K562 (cell line): Measurements from ENCODE around the gene SPEF1. TPM values are rescaled to one million over a fixed set of nuclear protein-coding genes. Genes with fewer than 3 reads are reported as not detected.

Experiments used
- BMI1 ChIP-seq: fragments of 150-350 bp; IDR thresholded peaks from 2 replicates; pipeline ENCODE4 v1.6.1; 2014; ENCODE audit warnings: low read length
- CREB3L1 ChIP-seq: fragments of 450-650 bp; IDR thresholded peaks from 2 replicates; pipeline ENCODE4 v1.6.1; 2014; ENCODE audit warnings: low read depth, mild to moderate bottlenecking, moderate library complexity, borderline replicate concordance
- E2F8 ChIP-seq: fragments of 450-650 bp; IDR thresholded peaks from 2 replicates; pipeline ENCODE4 v1.7.1; 2018; ENCODE audit warnings: mild to moderate bottlenecking, low read depth; ENCODE audit not compliant: partially characterized antibody
- ELF4 ChIP-seq: fragments of 450-650 bp; formaldehyde crosslinking; IDR thresholded peaks from 2 replicates; pipeline ENCODE4 v1.4.0; 2022; ENCODE audit warnings: missing genetic modification characterization
- HDAC8 ChIP-seq: fragments of 450-650 bp; IDR thresholded peaks from 2 replicates; pipeline ENCODE4 v1.6.1; 2016; ENCODE audit warnings: mild to moderate bottlenecking, missing genetic modification characterization, moderate library complexity, missing compliant biosample characterization
- MAZ ChIP-seq, 2 experiments: fragments of 450-650 bp in 1 of 2; sonication (generic) in 1 of 2; formaldehyde crosslinking; IDR thresholded peaks in 1 of 2; conservative IDR thresholded peaks in 1 of 2; 2 replicates each; pipeline versions ENCODE4 v1.4.0 to v1.5.0; 2020; ENCODE audit warnings: mild to moderate bottlenecking in 1 of 2, missing genetic modification reagents in 1 of 2
- NCOR1 ChIP-seq: fragments of 450-650 bp; IDR thresholded peaks from 2 replicates; pipeline ENCODE4 v1.6.1; 2016; ENCODE audit warnings: mild to moderate bottlenecking, moderate library complexity
- POU5F1 ChIP-seq: fragments of 150-350 bp; IDR thresholded peaks from 2 replicates; pipeline ENCODE4 v1.6.1; 2014; ENCODE audit warnings: borderline replicate concordance, low read length, low read depth, mild to moderate bottlenecking; ENCODE audit not compliant: partially characterized antibody
- RAD21 ChIP-seq, 2 experiments: fragments of 250-450 bp in 1 of 2; fragments of 450-650 bp in 1 of 2; sonication (Bioruptor Pico) in 1 of 2; formaldehyde crosslinking in 1 of 2; IDR thresholded peaks in 1 of 2; conservative IDR thresholded peaks in 1 of 2; 2 replicates each; pipeline versions ENCODE4 v1.4.0 to v1.8.0; 2020 to 2022; ENCODE audit warnings: mild to moderate bottlenecking in 2 of 2, moderate library complexity in 1 of 2
- RBM22 ChIP-seq: fragments of 200-400 bp; formaldehyde crosslinking; IDR thresholded peaks from 2 replicates; pipeline ENCODE4 v1.6.1; 2018; ENCODE audit warnings: low read length, low read depth; ENCODE audit not compliant: poor library complexity, severe bottlenecking
- RBM34 ChIP-seq: fragments of 200-400 bp; formaldehyde crosslinking; IDR thresholded peaks from 2 replicates; pipeline ENCODE4 v1.6.1; 2018; ENCODE audit warnings: low read length, borderline replicate concordance; ENCODE audit not compliant: insufficient read depth
- SREBF1 ChIP-seq: fragments of 150-350 bp; IDR thresholded peaks from 2 replicates; pipeline ENCODE4 v1.6.1; 2014; ENCODE audit warnings: antibody characterized with exemption, low read depth, low read length, borderline replicate concordance
- TFAP4 ChIP-seq: sonication (generic); formaldehyde crosslinking; IDR thresholded peaks from 2 replicates; pipeline ENCODE4 v1.8.0; 2022; ENCODE audit warnings: missing genetic modification reagents, mild to moderate bottlenecking, moderate library complexity, borderline replicate concordance
- TOE1 ChIP-seq, 2 experiments: fragments of 450-650 bp in 1 of 2; sonication (generic) in 1 of 2; formaldehyde crosslinking in 1 of 2; IDR thresholded peaks; 2 replicates each; pipeline versions ENCODE4 v1.7.1 to v1.8.0; 2016 to 2022; ENCODE audit warnings: borderline replicate concordance in 2 of 2, mild to moderate bottlenecking in 2 of 2, antibody characterized with exemption in 1 of 2, inconsistent platforms in 1 of 2, low read depth in 1 of 2, missing genetic modification reagents in 1 of 2, moderate library complexity in 1 of 2
- ZC3H8 ChIP-seq: fragments of 450-650 bp; IDR thresholded peaks from 2 replicates; pipeline ENCODE4 v1.6.1; 2017
- ZFX ChIP-seq: sonication (generic); formaldehyde crosslinking; IDR thresholded peaks from 2 replicates; pipeline ENCODE4 v1.8.0; 2022; ENCODE audit warnings: mild to moderate bottlenecking, missing genetic modification reagents, moderate library complexity
- ZKSCAN8 ChIP-seq: fragments of 200-800 bp; sonication (Bioruptor generic); IDR thresholded peaks from 2 replicates; pipeline ENCODE4 v1.6.1; 2016; ENCODE audit warnings: missing genetic modification characterization, missing compliant biosample characterization
- ZNF395 ChIP-seq: fragments of 200-800 bp; sonication (Bioruptor generic); IDR thresholded peaks from 2 replicates; pipeline ENCODE4 v1.6.1; 2017; ENCODE audit warnings: missing genetic modification characterization, missing compliant biosample characterization
- polyA plus RNA-seq, 8 experiments: library from polyadenylated mRNA; depleted of rRNA in 4 of 8; stranded (reverse) in 5 of 8; unstranded in 3 of 8; fragments of >200 nt; fragmentation: Nextera tagmentation in 2 of 8; fragmentation: Illumina TruSeq in 1 of 8; extraction: Ambion mirVana in 2 of 8; extraction: Trizol in 1 of 8; gene quantifications; 2 replicates each; pipeline versions ENCODE4 v1.2.1 to v1.2.3, GENCODE V29; 2011 to 2014; ENCODE audit warnings: inconsistent platforms in 1 of 8, missing spikeins in 1 of 8
- total RNA-seq, 7 experiments: library from RNA; depleted of rRNA in 6 of 7; stranded (reverse); fragments of >200 nt in 6 of 7; fragmentation: Illumina TruSeq in 2 of 7; extraction: Trizol in 2 of 7; gene quantifications; 2 replicates each; pipeline versions ENCODE4 v1.2.1 to v1.2.3, GENCODE V29; 2011 to 2021; ENCODE audit warnings: low replicate concordance in 1 of 7

Gene SPEF1
- total and polyA plus RNA-seq, 9 of the 15 experiments (the other 6 are each of a cell fraction or from before 2014, with no cell fraction given), result not detected

- TF ChIP-seq CREB3L1, result peak; percentile 93
- TF ChIP-seq RAD21 (CRISPR knock-in tag; conservative IDR thresholded peaks at IDR 0.05 in 1 of 2, IDR thresholded peaks at IDR 0.05 in 1 of 2), result peak; percentile 69 to 86
- TF ChIP-seq TFAP4 (CRISPR knock-in tag), result peak; percentile 86; the same call in 1 of the 2 replicates
- no peak for TF ChIP-seq ZC3H8
- TF ChIP-seq RBM34, result no peak
- TF ChIP-seq HDAC8, result 0 out of 2 replicates have a peak, but pooled peaks have one; percentile 77
- TF ChIP-seq E2F8, result peak; percentile 12
- peak; percentile 42 for TF ChIP-seq ZNF395 (CRISPR knock-in tag)
- TF ChIP-seq ELF4, result no peak
- no peak for TF ChIP-seq SREBF1
- TF ChIP-seq TOE1 (IDR thresholded peaks at IDR 0.05; ENCODE audit: borderline replicate concordance), result 0 out of 2 replicates have a peak, but pooled peaks have one; percentile 32
- no peak; the same call in 1 of the 2 replicates for TF ChIP-seq TOE1 (CRISPR knock-in tag; IDR thresholded peaks at IDR 0.05; ENCODE audit: borderline replicate concordance, low read depth)
- no peak for TF ChIP-seq ZKSCAN8 (CRISPR knock-in tag)
- TF ChIP-seq RBM22, result peak; percentile 49
- peak; percentile 32 for TF ChIP-seq POU5F1
- TF ChIP-seq NCOR1, result 0 out of 2 replicates have a peak, but pooled peaks have one; percentile 30
- TF ChIP-seq ZFX, result peak; percentile 99
- TF ChIP-seq BMI1, result no peak
- peak; percentile 96 to 97 for TF ChIP-seq MAZ (CRISPR knock-in tag; conservative IDR thresholded peaks at IDR 0.05 in 1 of 2, IDR thresholded peaks at IDR 0.05 in 1 of 2)
Measured at GRCh38 chr20:3820048-3820900, 39.0 kb upstream of the SPEF1 start, which contains the start of gene AP5S1 (continued).
